Measurements from ENCODE around the gene DEPDC7. TPM values are rescaled to one million over a fixed set of nuclear protein-coding genes. Genes with fewer than 3 reads are reported as not detected.
A peak's percentile ranks its signal among the peaks of the same experiment; 100 is the strongest.

The DEPDC7 gene
- total RNA-seq, 1 donor from 2014 or later: 1.6 TPM

DNA sequence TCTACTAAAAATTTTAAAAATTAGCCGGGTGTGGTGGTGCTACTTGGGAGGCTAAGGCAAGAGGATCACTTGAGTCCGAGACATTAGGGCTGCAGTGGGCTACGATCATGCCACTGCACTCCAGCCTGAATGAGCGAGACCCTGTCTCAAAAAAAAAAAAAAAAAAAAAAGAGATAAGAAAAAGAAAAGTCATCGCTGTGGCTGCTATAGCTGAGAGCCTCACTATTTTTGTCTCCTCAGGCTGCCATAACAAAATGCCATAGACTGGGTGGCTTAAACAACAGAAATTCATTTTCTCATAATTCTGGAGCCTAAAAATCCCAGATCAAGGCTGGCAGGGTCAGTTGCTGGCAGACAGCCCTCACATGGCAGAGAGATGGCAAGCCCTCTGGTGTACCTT lies 30.1 kb upstream of the DEPDC7 start:
- TF ChIP-seq, protein P1, sequence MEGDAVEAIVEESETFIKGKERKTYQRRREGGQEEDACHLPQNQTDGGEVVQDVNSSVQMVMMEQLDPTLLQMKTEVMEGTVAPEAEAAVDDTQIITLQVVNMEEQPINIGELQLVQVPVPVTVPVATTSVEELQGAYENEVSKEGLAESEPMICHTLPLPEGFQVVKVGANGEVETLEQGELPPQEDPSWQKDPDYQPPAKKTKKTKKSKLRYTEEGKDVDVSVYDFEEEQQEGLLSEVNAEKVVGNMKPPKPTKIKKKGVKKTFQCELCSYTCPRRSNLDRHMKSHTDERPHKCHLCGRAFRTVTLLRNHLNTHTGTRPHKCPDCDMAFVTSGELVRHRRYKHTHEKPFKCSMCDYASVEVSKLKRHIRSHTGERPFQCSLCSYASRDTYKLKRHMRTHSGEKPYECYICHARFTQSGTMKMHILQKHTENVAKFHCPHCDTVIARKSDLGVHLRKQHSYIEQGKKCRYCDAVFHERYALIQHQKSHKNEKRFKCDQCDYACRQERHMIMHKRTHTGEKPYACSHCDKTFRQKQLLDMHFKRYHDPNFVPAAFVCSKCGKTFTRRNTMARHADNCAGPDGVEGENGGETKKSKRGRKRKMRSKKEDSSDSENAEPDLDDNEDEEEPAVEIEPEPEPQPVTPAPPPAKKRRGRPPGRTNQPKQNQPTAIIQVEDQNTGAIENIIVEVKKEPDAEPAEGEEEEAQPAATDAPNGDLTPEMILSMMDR (IDR thresholded peaks at IDR 0.05; ENCODE audit: insufficient read depth, low read length, severe bottlenecking): no peak
- H3K36me3 ChIP-seq (ENCODE audit: control insufficient read depth, insufficient read depth, low read length): no peaks in the 10 kb centered on the region
- H3K27me3 ChIP-seq (ENCODE audit: control insufficient read depth, insufficient read depth, low read length): no peaks in the 10 kb centered on the region
- DNase-seq (ENCODE audit: low read depth) (no peak), FAIRE-seq (no peak)
- no peak overlapping the region for H3K4me3 ChIP-seq (ENCODE audit: low read depth, low read length)

DNA sequence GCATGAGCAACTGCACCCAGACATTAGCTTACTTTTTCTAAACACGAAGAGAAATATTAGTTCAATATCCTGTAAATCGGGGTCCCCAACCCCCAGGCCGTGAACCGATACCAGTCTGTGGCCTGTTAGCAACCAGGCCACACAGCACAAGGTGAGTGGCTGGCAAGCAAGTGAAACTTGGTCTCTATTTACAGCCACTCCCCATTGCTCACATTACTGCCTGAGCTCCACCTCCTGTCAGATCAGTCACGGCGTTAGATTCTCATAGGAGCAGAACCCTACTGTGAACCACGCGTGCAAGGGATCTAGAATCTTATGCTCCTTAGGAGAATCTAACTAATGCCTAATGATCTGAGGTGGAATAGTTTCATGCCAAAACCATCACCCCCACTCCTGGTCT lies 27.8 kb upstream of the DEPDC7 start:
- DNase-seq (ENCODE audit: low read depth): no peak
- H3K27me3 ChIP-seq (ENCODE audit: control insufficient read depth, insufficient read depth, low read length): no peaks in the 10 kb centered on the region
- no peaks in the 10 kb centered on the region for H3K36me3 ChIP-seq (ENCODE audit: control insufficient read depth, insufficient read depth, low read length)
- no peak overlapping the region for H3K4me3 ChIP-seq (ENCODE audit: low read depth, low read length)
- TF ChIP-seq, protein P1 (IDR thresholded peaks at IDR 0.05; ENCODE audit: insufficient read depth, low read length, severe bottlenecking): no peak
- FAIRE-seq: no peak

DNA sequence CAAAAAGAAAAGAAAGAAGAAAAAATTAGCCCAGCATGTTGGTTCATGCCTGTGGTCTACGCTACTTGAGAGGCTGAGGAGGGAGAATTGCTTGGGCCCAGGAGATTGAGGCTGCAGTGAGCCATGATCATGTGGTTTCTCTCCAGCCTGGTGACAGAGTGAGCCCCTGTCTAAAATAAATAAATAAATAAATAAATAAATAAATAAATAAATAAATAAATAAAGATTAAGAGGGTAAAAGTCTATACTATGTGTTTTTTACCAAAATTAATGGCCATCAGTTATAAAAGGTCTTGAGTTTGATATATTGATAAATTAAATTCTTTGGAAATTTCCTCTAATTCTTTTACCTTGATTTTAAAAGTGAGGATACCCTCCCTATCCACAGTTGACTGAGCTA lies 25.2 kb upstream of the DEPDC7 start:
- DNase-seq (ENCODE audit: low read depth): no peak
- TF ChIP-seq, protein P1 (IDR thresholded peaks at IDR 0.05; ENCODE audit: insufficient read depth, low read length, severe bottlenecking): no peak
- Histone ChIP-seq H3K36me3 (ENCODE audit: control insufficient read depth, insufficient read depth, low read length) (no peaks in the 10 kb centered on the region), H3K27me3 (ENCODE audit: control insufficient read depth, insufficient read depth, low read length) (no peaks in the 10 kb centered on the region), H3K4me3 (ENCODE audit: low read depth, low read length) (no peak overlapping the region)
- no peak for FAIRE-seq

DNA sequence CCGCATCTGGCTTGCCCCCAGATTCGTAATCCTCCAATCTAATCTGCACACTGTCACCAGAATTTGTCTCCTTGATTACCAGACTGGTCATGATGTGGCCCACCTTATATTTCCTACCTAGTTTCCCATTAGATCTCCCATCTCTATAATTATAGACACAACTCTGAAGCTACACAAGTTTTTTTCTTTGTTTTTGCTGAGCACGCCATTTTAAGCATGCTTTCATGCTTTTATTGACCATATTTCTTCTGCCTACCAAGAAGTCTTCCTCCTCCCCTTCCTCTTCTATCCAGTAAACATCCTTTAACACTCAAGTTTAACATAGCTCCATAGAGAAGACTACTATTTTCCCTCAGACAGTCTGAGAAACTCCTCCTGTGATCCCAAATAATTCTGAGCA lies 24.3 kb upstream of the DEPDC7 start:
- no peaks in the 10 kb centered on the region for H3K27me3 ChIP-seq (ENCODE audit: control insufficient read depth, insufficient read depth, low read length)
- H3K4me3 ChIP-seq (ENCODE audit: low read depth, low read length): no peak overlapping the region
- DNase-seq (ENCODE audit: low read depth) (no peak), FAIRE-seq (no peak)
- H3K36me3 ChIP-seq (ENCODE audit: control insufficient read depth, insufficient read depth, low read length): no peaks in the 10 kb centered on the region
- TF ChIP-seq, protein P1 (IDR thresholded peaks at IDR 0.05; ENCODE audit: insufficient read depth, low read length, severe bottlenecking): no peak

DNA sequence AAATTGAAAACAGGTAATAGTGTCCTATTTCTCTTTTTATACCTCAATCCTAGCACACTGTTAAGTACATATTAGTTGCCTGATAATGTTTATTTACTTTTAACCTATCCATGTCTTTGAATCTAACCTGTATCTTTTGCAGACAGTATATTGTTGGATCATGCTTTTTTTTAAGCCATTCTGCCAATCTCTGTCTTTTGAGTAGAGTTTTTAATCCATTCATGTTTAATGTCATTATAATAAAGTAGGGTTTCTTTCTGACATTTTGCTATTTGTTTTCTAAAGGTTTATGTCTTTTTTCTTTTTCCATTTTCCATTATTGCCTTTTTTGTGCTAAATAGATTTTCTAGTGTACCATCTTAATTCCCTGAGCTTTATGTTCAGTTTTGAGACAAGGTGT lies 23.8 kb upstream of the DEPDC7 start:
- FAIRE-seq: no peak
- Histone ChIP-seq H3K36me3 (ENCODE audit: control insufficient read depth, insufficient read depth, low read length) (no peaks in the 10 kb centered on the region), H3K27me3 (ENCODE audit: control insufficient read depth, insufficient read depth, low read length) (no peaks in the 10 kb centered on the region), H3K4me3 (ENCODE audit: low read depth, low read length) (no peak overlapping the region)
- TF ChIP-seq, protein P1 (IDR thresholded peaks at IDR 0.05; ENCODE audit: insufficient read depth, low read length, severe bottlenecking): no peak
- DNase-seq (ENCODE audit: low read depth): no peak

DNA sequence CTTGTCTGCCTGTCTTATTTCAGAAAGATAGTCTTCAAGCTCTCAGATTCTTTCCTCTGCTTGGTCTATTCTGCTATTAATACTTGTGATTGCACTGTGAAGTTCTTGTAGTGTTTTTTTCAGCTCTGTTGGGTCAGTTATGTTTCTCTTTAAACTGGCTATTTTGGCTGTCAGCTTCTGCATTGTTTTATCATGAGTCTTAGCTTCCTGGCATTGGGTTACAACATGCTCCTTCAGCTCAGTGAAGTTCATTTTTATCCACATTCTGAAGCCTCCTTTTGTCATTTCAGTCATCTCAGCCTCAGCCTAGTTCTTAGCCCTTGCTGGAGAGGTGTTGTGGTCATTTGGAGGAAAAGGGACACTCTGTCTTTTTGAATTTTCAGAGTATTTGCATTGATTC lies 15.5 kb upstream of the DEPDC7 start:
- FAIRE-seq (no peak), DNase-seq (ENCODE audit: low read depth) (peak; percentile 63)
- Histone ChIP-seq H3K36me3 (ENCODE audit: control insufficient read depth, insufficient read depth, low read length) (no peaks in the 10 kb centered on the region), H3K27me3 (ENCODE audit: control insufficient read depth, insufficient read depth, low read length) (no peaks in the 10 kb centered on the region), H3K4me3 (ENCODE audit: low read depth, low read length) (no peak overlapping the region)
- TF ChIP-seq, protein P1 (IDR thresholded peaks at IDR 0.05; ENCODE audit: insufficient read depth, low read length, severe bottlenecking): no peak

Data from bronchial epithelial cell (primary cell).